Measurements from ENCODE around the gene TENM3.

Gene TENM3

DNA sequence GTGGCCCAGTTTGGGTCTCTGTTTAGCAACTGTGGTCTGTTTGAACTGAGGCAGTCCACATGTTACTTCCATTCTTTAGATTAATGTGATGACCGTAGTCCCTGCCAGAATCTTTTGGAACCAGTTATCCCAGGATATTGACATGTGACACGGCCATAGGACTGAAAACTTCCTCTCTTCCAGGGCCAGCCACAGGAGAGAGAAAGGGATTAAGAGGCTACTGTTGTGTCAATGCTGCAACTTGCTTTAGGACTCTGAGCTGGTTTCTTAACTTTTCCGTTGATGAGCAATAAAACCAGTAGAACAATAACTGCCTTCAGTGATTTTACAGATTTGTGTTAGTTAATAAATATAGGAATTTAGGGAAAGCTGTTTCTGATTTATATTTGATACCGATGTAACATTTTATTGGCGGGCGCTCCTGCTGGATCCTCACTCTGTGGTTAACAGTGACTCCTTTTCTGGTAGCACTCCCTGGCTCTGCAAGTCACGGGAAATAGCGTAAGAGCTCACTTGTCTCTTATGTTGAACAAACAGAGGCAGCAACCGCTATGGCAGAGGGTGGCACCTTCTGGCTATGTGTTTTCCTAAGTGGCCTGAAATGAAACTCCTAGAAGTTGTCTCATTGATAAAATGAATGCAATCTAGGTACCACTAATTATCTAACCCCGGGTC, 2.5 kb downstream of the TENM3 start:
- Histone ChIP-seq H3K36me3 (ENCODE audit: control insufficient read depth in 2 of 2, insufficient read depth in 1 of 2, low read length in 2 of 2) (no peaks in the 10 kb centered on the region), H3K27ac (ENCODE audit: extremely low read depth, low read depth, low read length) (no peak overlapping the region), H3K4me1 (ENCODE audit: control insufficient read depth, insufficient read depth, low read length) (no peaks in the 10 kb centered on the region), H3K4me3 (ENCODE audit: low read depth, low read length) (no peak overlapping the region), H3K9me3 (ENCODE audit: control insufficient read depth, insufficient read depth, low read depth, low read length) (no peaks in the 10 kb centered on the region)
- ChIA-PET POLR2A (no interaction called here), CTCF (no interaction called here)
- TF ChIP-seq OSR2 (tag by site-specific recombination; IDR thresholded peaks at IDR 0.05): peak; percentile 71
- no peak for TF ChIP-seq GFI1B (tag by site-specific recombination; IDR thresholded peaks at IDR 0.05)
- TF ChIP-seq MYNN (tag by site-specific recombination; IDR thresholded peaks at IDR 0.05; ENCODE audit: borderline replicate concordance): peak; percentile 91

DNA sequence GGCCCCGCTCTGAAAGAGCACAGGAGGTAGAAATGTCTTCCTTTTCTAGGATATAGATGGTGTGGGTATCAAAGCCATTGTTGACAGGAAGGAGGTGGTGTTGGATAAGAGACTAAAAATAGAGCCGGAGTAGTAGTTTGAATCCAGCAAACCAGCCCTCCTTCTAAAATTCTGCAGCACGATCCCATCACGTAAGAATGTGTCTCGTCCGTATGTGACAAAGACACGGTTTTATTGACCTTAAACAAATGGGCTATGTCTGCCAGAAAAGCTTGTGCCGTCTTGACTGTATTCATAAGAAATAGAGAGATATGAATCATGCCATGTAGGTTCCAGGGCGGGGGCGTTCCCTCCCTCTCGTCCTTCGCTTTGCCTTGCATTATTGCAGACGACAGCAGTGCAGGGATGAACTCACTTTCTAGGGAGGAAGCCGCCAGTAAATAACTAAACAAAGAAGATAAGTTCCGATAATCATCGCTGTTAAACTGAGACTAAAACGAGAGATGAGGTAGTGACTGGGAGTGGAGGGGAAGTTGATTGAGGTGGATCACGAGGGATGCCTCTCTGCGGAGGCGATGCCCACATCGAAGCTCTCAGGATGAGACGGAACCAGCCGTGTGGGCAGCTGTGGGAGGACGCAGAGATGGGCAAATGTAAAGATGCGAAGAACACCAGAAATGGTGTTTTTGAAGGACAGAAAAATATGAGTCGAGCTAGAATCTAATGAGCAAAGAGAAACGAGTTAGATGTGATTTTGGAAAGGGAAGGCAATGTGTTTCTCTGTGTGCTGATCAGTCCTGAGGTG, 3.4 kb downstream of the TENM3 start:
- ChIA-PET POLR2A (no interaction called here), CTCF (no interaction called here)
- Histone ChIP-seq H3K9me3 (ENCODE audit: control insufficient read depth, insufficient read depth, low read depth, low read length) (no peaks in the 10 kb centered on the region), H3K27ac (ENCODE audit: extremely low read depth, low read depth, low read length) (no peak overlapping the region), H3K36me3 (ENCODE audit: control insufficient read depth in 2 of 2, insufficient read depth in 1 of 2, low read length in 2 of 2) (no peaks in the 10 kb centered on the region), H3K4me1 (ENCODE audit: control insufficient read depth, insufficient read depth, low read length) (no peaks in the 10 kb centered on the region), H3K4me3 (ENCODE audit: low read depth, low read length) (peak overlapping the region; percentile 16)
- TF ChIP-seq ZNF521 (tag by site-specific recombination; IDR thresholded peaks at IDR 0.05) (no peak), ZSCAN23 (tag by site-specific recombination; IDR thresholded peaks at IDR 0.05) (no peak), ZXDB (tag by site-specific recombination; IDR thresholded peaks at IDR 0.05) (0 out of 2 replicates have a peak, but pooled peaks have one; percentile 18), WT1 (tag by site-specific recombination; IDR thresholded peaks at IDR 0.05) (peak; percentile 87), ZBTB1 (tag by site-specific recombination; IDR thresholded peaks at IDR 0.05) (no peak), MYNN (tag by site-specific recombination; IDR thresholded peaks at IDR 0.05; ENCODE audit: borderline replicate concordance) (no peak), ZNF629 (tag by site-specific recombination; IDR thresholded peaks at IDR 0.05) (0 out of 2 replicates have a peak, but pooled peaks have one; percentile 18), RBAK (tag by site-specific recombination; IDR thresholded peaks at IDR 0.05) (no peak), ZNF426 (tag by site-specific recombination; IDR thresholded peaks at IDR 0.05) (no peak), ZNF24 (tag by site-specific recombination; IDR thresholded peaks at IDR 0.05) (no peak), ZNF16 (tag by site-specific recombination; IDR thresholded peaks at IDR 0.05; ENCODE audit: low read depth) (no peak), ZBTB17 (tag by site-specific recombination; IDR thresholded peaks at IDR 0.05) (peak; percentile 57), ZNF404 (tag by site-specific recombination; IDR thresholded peaks at IDR 0.05) (no peak), KLF1 (tag by site-specific recombination; IDR thresholded peaks at IDR 0.05) (peak; percentile 49), ZNF350 (tag by site-specific recombination; IDR thresholded peaks at IDR 0.05) (no peak), ZNF610 (tag by site-specific recombination; IDR thresholded peaks at IDR 0.05; ENCODE audit: borderline replicate concordance) (no peak), ZNF837 (tag by site-specific recombination; IDR thresholded peaks at IDR 0.05) (no peak), ZNF600 (tag by site-specific recombination; IDR thresholded peaks at IDR 0.05) (peak; percentile 57), ZFHX2 (tag by site-specific recombination; conservative IDR thresholded peaks at IDR 0.05) (peak; percentile 97), EGR2 (tag by site-specific recombination; IDR thresholded peaks at IDR 0.05; ENCODE audit: low read depth) (peak; percentile 92), ZNF2 (tag by site-specific recombination; IDR thresholded peaks at IDR 0.05) (0 out of 2 replicates have a peak, but pooled peaks have one; percentile 34), ZNF366 (tag by site-specific recombination; conservative IDR thresholded peaks at IDR 0.05) (peak; percentile 60), HOXC10 (CRISPR knock-in tag; IDR thresholded peaks at IDR 0.05) (no peak), ZNF514 (tag by site-specific recombination; IDR thresholded peaks at IDR 0.05) (no peak), SP3 (tag by site-specific recombination; IDR thresholded peaks at IDR 0.05) (peak; percentile 34; the same call in 1 of the 2 replicates)
- TF ChIP-seq, protein P1, sequence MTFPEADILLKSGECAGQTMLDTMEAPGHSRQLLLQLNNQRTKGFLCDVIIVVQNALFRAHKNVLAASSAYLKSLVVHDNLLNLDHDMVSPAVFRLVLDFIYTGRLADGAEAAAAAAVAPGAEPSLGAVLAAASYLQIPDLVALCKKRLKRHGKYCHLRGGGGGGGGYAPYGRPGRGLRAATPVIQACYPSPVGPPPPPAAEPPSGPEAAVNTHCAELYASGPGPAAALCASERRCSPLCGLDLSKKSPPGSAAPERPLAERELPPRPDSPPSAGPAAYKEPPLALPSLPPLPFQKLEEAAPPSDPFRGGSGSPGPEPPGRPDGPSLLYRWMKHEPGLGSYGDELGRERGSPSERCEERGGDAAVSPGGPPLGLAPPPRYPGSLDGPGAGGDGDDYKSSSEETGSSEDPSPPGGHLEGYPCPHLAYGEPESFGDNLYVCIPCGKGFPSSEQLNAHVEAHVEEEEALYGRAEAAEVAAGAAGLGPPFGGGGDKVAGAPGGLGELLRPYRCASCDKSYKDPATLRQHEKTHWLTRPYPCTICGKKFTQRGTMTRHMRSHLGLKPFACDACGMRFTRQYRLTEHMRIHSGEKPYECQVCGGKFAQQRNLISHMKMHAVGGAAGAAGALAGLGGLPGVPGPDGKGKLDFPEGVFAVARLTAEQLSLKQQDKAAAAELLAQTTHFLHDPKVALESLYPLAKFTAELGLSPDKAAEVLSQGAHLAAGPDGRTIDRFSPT (tag by site-specific recombination; IDR thresholded peaks at IDR 0.05): peak; percentile 49; the same call in 1 of the 2 replicates
- TF ChIP-seq, protein P2, sequence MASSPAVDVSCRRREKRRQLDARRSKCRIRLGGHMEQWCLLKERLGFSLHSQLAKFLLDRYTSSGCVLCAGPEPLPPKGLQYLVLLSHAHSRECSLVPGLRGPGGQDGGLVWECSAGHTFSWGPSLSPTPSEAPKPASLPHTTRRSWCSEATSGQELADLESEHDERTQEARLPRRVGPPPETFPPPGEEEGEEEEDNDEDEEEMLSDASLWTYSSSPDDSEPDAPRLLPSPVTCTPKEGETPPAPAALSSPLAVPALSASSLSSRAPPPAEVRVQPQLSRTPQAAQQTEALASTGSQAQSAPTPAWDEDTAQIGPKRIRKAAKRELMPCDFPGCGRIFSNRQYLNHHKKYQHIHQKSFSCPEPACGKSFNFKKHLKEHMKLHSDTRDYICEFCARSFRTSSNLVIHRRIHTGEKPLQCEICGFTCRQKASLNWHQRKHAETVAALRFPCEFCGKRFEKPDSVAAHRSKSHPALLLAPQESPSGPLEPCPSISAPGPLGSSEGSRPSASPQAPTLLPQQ (tag by site-specific recombination; IDR thresholded peaks at IDR 0.05): peak; percentile 34; the same call in 1 of the 2 replicates
